ENCODE measurements around the gene UBAC2. TPM values are rescaled to one million over a fixed set of nuclear protein-coding genes. Genes with fewer than 3 reads are reported as not detected.
A peak's percentile ranks its signal among the peaks of the same experiment; 100 is the strongest.

Gene UBAC2, protein sequence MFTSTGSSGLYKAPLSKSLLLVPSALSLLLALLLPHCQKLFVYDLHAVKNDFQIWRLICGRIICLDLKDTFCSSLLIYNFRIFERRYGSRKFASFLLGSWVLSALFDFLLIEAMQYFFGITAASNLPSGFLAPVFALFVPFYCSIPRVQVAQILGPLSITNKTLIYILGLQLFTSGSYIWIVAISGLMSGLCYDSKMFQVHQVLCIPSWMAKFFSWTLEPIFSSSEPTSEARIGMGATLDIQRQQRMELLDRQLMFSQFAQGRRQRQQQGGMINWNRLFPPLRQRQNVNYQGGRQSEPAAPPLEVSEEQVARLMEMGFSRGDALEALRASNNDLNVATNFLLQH
- total RNA-seq: 10 to 100 TPM; 54.4 to 65.9 (median 59.5) TPM

DNA sequence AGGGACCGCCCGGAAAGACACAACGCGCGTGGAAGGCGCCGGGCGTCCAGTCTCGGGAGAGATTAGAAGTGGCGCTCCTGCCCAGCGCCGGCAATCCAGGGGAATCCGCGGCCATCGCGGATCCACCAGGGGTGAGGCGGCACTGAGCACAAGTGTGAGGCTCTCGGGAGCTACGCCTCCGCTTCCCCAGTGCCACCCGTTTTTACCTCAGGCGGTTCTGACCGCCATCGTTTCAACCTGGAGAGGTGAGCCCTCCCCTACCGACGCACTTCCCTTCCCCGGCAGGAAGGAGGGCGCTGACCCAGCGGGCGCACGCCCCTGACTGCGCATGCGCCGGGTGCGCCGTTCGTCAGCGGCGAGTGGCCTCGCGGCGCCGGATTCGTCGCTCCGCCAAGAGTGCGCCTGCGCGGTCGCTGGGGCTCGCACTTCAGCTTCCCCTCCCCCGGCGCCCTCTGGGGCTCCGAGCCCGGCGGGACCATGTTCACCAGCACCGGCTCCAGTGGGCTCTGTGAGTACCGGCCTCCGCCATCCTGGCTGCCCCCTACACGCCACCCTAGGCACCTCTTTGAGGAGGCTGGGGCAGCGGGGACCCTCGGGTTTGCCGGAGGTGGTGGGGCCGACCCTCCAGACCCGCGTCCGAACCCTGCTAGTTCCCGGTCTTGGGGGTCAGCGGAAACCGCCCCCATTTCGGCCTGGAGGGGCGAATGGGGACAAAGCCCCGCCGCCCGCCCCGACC is at the start of gene UBAC2:
TSS of gene UBAC2 (plus strand) at position 423 of the 736 bp plus-strand sequence. CDS start at position 478, 55 bp downstream.
- no peaks in the 10 kb centered on the region for H3K9me3 ChIP-seq
- intact Hi-C loops (cut with DNase I; ENCODE audit: low total_unique reads): no loop called here
- peak; percentile 91 to 96 for DNase-seq
- H3K27ac ChIP-seq: peak within 1 kb of the TSS; percentile 92 to 99
- TF ChIP-seq CTCF (IDR thresholded peaks at IDR 0.05) (peak; percentile 19 to 50 (median 30)), POLR2A (IDR thresholded peaks at IDR 0.05) (peak; percentile 97 to 99)
- no peaks in the 10 kb centered on the region for H3K4me1 ChIP-seq
- no peaks in the 10 kb centered on the region for H3K36me3 ChIP-seq
- no peaks in the 10 kb centered on the region for H3K27me3 ChIP-seq
- peak within 1 kb of the TSS; percentile 98 to 99 for H3K4me3 ChIP-seq

DNA sequence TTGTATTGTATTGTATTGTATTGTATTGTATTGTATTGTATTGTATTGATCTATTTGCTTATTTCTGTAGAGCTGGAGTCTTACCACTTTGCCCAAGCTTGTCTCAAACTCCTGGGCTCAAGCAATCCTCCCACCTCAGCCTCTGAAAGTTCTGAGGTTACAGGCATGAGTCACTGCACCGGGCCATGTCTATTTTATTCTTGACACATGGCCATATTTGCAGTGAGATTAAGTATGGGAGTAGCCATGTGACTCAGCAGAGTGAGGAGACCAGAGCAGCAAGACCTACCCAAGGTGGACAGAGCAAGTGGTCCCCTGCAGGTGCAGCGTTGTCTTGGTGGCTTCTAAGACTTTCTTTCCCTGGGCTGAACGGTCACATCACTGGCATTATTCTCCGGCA is 49.1 kb upstream of the UBAC2 start:
- DNase-seq: no peak
- Histone ChIP-seq H3K4me1 (no peaks in the 10 kb centered on the region), H3K27ac (no peak overlapping the region), H3K27me3 (no peaks in the 10 kb centered on the region), H3K9me3 (no peaks in the 10 kb centered on the region), H3K4me3 (no peak overlapping the region), H3K36me3 (no peaks in the 10 kb centered on the region)
- TF ChIP-seq CTCF (IDR thresholded peaks at IDR 0.05) (no peak), POLR2A (IDR thresholded peaks at IDR 0.05) (no peak)
- intact Hi-C loops (cut with DNase I; ENCODE audit: low total_unique reads): no loop called here

DNA sequence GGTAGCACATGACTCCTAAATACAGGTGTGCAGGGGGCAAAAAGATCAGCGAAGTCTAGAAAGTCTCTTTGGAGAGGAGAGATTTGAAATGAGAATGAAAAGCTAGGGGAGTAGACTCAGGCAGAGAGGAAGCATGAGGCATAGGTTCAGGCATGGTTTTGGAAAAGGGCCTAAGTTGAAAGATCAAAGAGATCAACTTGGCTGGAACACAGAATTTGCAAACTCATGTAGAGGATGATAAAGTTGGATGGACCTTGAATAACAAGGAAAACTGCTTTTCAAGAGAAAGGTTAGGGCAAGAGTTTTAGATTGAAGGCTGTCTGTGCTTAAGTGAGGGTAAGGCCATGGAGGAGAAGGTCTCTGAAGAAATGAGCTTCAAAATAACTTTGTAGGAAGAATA is 47.4 kb upstream of the UBAC2 start:
- Histone ChIP-seq H3K4me3 (no peak overlapping the region), H3K36me3 (no peaks in the 10 kb centered on the region), H3K9me3 (no peaks in the 10 kb centered on the region), H3K4me1 (no peaks in the 10 kb centered on the region), H3K27me3 (no peaks in the 10 kb centered on the region), H3K27ac (no peak overlapping the region)
- intact Hi-C loops (cut with DNase I; ENCODE audit: low total_unique reads): no loop called here
- DNase-seq: no peak
- TF ChIP-seq POLR2A (IDR thresholded peaks at IDR 0.05): no peak
- no peak for TF ChIP-seq CTCF (IDR thresholded peaks at IDR 0.05)

DNA sequence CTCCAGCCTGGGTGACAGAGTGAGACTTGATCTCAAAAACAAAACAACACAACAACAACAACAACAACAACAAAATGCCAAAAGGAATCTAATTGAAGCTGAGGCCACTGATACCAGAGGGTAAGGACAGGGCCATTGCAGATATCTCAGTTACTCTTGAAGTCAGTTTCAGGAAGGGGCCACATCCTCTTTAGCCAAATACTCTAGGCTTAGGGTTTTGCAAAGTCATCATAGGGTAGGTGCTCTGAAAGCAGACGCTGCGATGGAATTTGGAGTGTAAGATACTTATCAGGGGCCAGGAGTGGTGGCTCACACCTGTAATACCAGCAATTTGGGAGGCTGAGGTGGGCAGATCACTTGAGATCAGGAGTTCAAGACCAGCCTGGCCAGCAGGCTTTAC is 46.6 kb upstream of the UBAC2 start:
- H3K9me3 ChIP-seq: no peaks in the 10 kb centered on the region
- no peak for DNase-seq
- no peaks in the 10 kb centered on the region for H3K27me3 ChIP-seq
- no peak for TF ChIP-seq POLR2A (IDR thresholded peaks at IDR 0.05)
- TF ChIP-seq CTCF (IDR thresholded peaks at IDR 0.05): no peak
- intact Hi-C loops (cut with DNase I; ENCODE audit: low total_unique reads): no loop called here
- H3K4me1 ChIP-seq: no peaks in the 10 kb centered on the region
- no peak overlapping the region for H3K27ac ChIP-seq
- no peaks in the 10 kb centered on the region for H3K36me3 ChIP-seq
- H3K4me3 ChIP-seq: no peak overlapping the region

GRCh38 chr13:99155821-99156220 is 44.8 kb upstream of the UBAC2 start:
- intact Hi-C loops (cut with DNase I; ENCODE audit: low total_unique reads): no loop called here
- DNase-seq: no peak
- no peak for TF ChIP-seq CTCF (IDR thresholded peaks at IDR 0.05)
- TF ChIP-seq POLR2A (IDR thresholded peaks at IDR 0.05): no peak

More at GRCh38 chr13:99155821-99156220, 44.8 kb upstream of the UBAC2 start:
- Histone ChIP-seq H3K9me3 (no peaks in the 10 kb centered on the region), H3K27ac (no peak overlapping the region), H3K36me3 (no peaks in the 10 kb centered on the region), H3K4me3 (no peak overlapping the region), H3K4me1 (no peaks in the 10 kb centered on the region), H3K27me3 (no peaks in the 10 kb centered on the region)

Measured in uterus (tissue), 4 donors.